GM12878 (cell line): ENCODE data around the gene COL18A1. TPM values are rescaled to one million over a fixed set of nuclear protein-coding genes. Genes with fewer than 3 reads are reported as not detected.

ENCODE experiments used
- ATAC-seq: fragments of 200-7000 bp; cut with Tn5 transposase; 3 replicates; pipeline ENCODE4 v1.9.1; 2020; ENCODE audit warnings: mild to moderate bottlenecking, moderate library complexity
- BruUV-seq: library from RNA; stranded (reverse); fragments of 400-500 nt; replicated peaks from 2 replicates; lab custom pipeline; 2021; lab: Mats Ljungman, UMichigan
- CTCF ChIA-PET: fragments of 300-600 bp; sonication (Branson Sonifier 250); formaldehyde crosslinking; extraction: SDS; loops from one replicate; lab custom pipeline; 2021; ENCODE audit warnings: inconsistent platforms; lab: Yijun Ruan, JAX
- POLR2A ChIA-PET: fragments of 350-600 bp; formaldehyde crosslinking; extraction: SDS; loops from one replicate; lab custom pipeline; 2021; ENCODE audit warnings: inconsistent platforms; lab: Charles Lee
- RAD21 ChIA-PET: fragments of 300-600 bp; sonication (Branson Sonifier 250); formaldehyde crosslinking; loops from one replicate; lab custom pipeline; 2023; ENCODE audit warnings: antibody characterized with exemption; ENCODE audit not compliant: unreplicated experiment; lab: Charles Lee
- SMC1A ChIA-PET: fragments of 300-600 bp; sonication (Branson Sonifier 250); formaldehyde crosslinking; loops from one replicate; lab custom pipeline; 2023; ENCODE audit not compliant: unreplicated experiment, uncharacterized antibody; lab: Charles Lee
- DNase-seq: peaks from one replicate; pipeline ENCODE4 v3.0.0-alpha.2; 2011; ENCODE audit warnings: low read depth, low spot score
- FAIRE-seq: peaks from 3 replicates; lab custom pipeline; 2011; peaks lifted over from hg19 to GRCh38; lab: Jason Lieb, UNC
- H2AFZ ChIP-seq: 2 replicates; pipeline ENCODE4 v1.6.0; 2011; ENCODE audit warnings: low read depth, low read length, control low read depth; ENCODE audit not compliant: control insufficient read depth
- H3K27ac ChIP-seq: 2 replicates; pipeline ENCODE4 v1.5.1; 2011; ENCODE audit warnings: control low read depth; ENCODE audit not compliant: control insufficient read depth, insufficient read depth
- H3K27me3 ChIP-seq, 2 experiments: replicated peaks in 1 of 2; 2 replicates each; pipeline versions ENCODE4 v1.6.0 to v1.6.1; 2011; ENCODE audit warnings: low read length in 1 of 2; ENCODE audit not compliant: control insufficient read depth in 2 of 2, insufficient read depth in 2 of 2
- H3K36me3 ChIP-seq, 2 experiments: 2 replicates each; pipeline ENCODE4 v1.5.1; 2011; ENCODE audit warnings: low read length in 1 of 2; ENCODE audit not compliant: control insufficient read depth in 2 of 2, insufficient read depth in 2 of 2
- H3K4me1 ChIP-seq: 2 replicates; pipeline ENCODE4 v1.6.1; 2011; ENCODE audit warnings: mild to moderate bottlenecking, low read length, moderate library complexity, mixed read lengths; ENCODE audit not compliant: control insufficient read depth, insufficient read depth
- H3K4me2 ChIP-seq: 2 replicates; pipeline ENCODE4 v1.6.0; 2011; ENCODE audit warnings: control low read depth; ENCODE audit not compliant: control insufficient read depth, insufficient read depth
- H3K4me3 ChIP-seq: fragments of 200-600 bp; sonication (generic); 2 replicates; pipeline ENCODE4 v1.5.1; 2016
- H3K79me2 ChIP-seq: 2 replicates; pipeline ENCODE4 v1.6.0; 2011; ENCODE audit warnings: low read length; ENCODE audit not compliant: control insufficient read depth, insufficient read depth
- H3K9ac ChIP-seq: 2 replicates; pipeline ENCODE4 v1.8.0; 2011; ENCODE audit warnings: low read length, control low read depth, mixed read lengths; ENCODE audit not compliant: control insufficient read depth, insufficient read depth
- H3K9me3 ChIP-seq: replicated peaks from 3 replicates; pipeline ENCODE4 v1.5.1; 2011; ENCODE audit warnings: mild to moderate bottlenecking, low read length; ENCODE audit not compliant: control insufficient read depth, insufficient read depth
- H4K20me1 ChIP-seq: 2 replicates; pipeline ENCODE4 v1.6.0; 2011; ENCODE audit not compliant: control insufficient read depth, insufficient read depth
- CTCF ChIP-seq, 3 experiments: IDR thresholded peaks in 2 of 3; conservative IDR thresholded peaks in 1 of 3; 2 replicates each; pipeline ENCODE4 v1.5.1; 2011; ENCODE audit warnings: low read depth in 3 of 3, low read length in 3 of 3, mild to moderate bottlenecking in 3 of 3, control low read depth in 2 of 3, moderate library complexity in 2 of 3, inconsistent platforms in 1 of 3, mixed read lengths in 1 of 3; ENCODE audit not compliant: control insufficient read depth in 2 of 3, insufficient read depth in 1 of 3; ENCODE audit errors: extremely low read depth in 1 of 3
- RBBP5 ChIP-seq: fragments of 200-600 bp; sonication (generic); conservative IDR thresholded peaks from 2 replicates; pipeline ENCODE4 v1.6.1; 2016
- RFX5 ChIP-seq: IDR thresholded peaks from 2 replicates; pipeline ENCODE4 v1.6.1; 2011; ENCODE audit warnings: low read depth, low read length, improper control_type of control experiment
- ZNF24 ChIP-seq: fragments of 450-650 bp; IDR thresholded peaks from 2 replicates; pipeline ENCODE4 v1.6.1; 2017; ENCODE audit warnings: antibody characterized with exemption, mild to moderate bottlenecking
- WGBS: methylation state at CpG from one replicate; pipeline ENCODE4 v1.1.6; 2016; ENCODE audit warnings: low lambda C conversion rate; ENCODE audit not compliant: insufficient replicate concordance, insufficient coverage; ENCODE audit errors: missing lambda C conversion rate; 5-methylcytosine and 5-hydroxymethylcytosine counted together
- in situ Hi-C: fragments of 300-500 bp; cut with MboI; formaldehyde crosslinking; loops from 9 replicates; pipeline ENCODE4 v1.14.3; 2018; ENCODE audit warnings: mixed read lengths
- intact Hi-C: fragments of 100-400 bp; cut with micrococcal nuclease; formaldehyde crosslinking; loops from one replicate; pipeline ENCODE4 v1.14.2; 2022; ENCODE audit not compliant: unreplicated experiment
- polyA plus RNA-seq, 11 experiments: library from polyadenylated mRNA; depleted of rRNA in 4 of 11; unstranded in 6 of 11; stranded (reverse) in 5 of 11; fragments of >200 nt; fragmentation: Nextera tagmentation in 4 of 11; fragmentation: Illumina TruSeq in 1 of 11; extraction: Ambion mirVana in 4 of 11; extraction: Trizol in 1 of 11; gene quantifications; 1 replicate in 1 of 11; 2 replicates in 10 of 11; pipeline versions ENCODE4 v1.2.1 to v1.2.3, GENCODE V29; 2011 to 2016; ENCODE audit warnings: inconsistent platforms in 2 of 11, missing spikeins in 2 of 11, low read depth in 1 of 11
- total RNA-seq, 4 experiments: library from RNA; depleted of rRNA in 3 of 4; stranded (reverse); fragments of >200 nt in 3 of 4; fragmentation: Illumina TruSeq in 1 of 4; extraction: Trizol in 1 of 4; gene quantifications; 2 replicates each; pipeline versions ENCODE4 v1.2.1 to v1.2.3, GENCODE V29; 2013 to 2021
- TF ChIP-seq, protein P1 (sequence below): fragments of 450-650 bp; IDR thresholded peaks from 2 replicates; pipeline ENCODE4 v1.6.1; 2017; ENCODE audit warnings: antibody characterized with exemption, mild to moderate bottlenecking, moderate library complexity

Gene COL18A1
- total and polyA plus RNA-seq, 10 of the 15 experiments (the other 5 are each of a cell fraction or from before 2014, with no cell fraction given) = under 0.01 to 0.49 (median 0.09) TPM; not detected in 3

DNA sequence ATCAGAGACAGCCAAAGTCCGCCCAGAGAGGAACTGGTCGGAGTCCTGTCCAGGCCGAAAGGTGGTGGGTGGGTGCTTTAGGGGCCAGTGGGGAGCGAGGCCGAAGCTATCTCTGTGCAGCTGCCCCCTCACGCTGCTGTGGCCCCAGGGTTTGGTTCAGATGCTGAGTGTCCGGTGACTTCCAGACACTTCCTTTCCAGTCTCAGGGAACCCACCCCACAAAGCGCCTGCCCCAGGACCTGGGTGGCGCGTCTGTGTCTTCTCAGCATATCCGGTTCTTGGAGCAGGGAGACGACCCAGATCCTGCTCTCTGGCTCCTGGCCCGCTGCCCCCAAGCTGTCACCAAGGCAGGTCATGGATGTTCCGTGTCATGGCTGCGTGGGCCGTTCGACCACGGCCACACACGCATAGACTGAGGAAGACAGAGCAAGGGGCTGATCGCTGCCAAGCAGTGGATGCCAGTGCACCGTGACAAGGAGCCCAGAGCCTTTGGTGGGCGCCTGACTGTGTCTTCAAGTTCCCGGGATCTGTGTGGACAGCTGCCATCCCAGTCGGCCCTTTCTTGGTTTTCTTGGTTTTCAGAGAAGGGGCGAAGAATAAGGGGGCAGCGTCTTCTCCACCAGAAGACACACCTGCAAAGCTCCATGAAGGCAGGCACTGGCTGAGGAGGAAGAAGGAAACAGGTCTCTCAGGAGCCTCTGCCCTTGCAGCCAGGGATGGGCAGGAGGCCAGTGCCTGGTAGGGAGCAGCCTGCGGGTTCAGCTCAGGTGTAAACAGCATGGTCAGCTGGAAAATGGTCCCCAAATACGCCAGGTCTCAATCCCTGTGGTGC lies 22.9 kb upstream of the COL18A1 start:
- Histone ChIP-seq H3K36me3 (no peaks in the 10 kb centered on the region), H3K27ac (no peak overlapping the region), H2AFZ (no peak overlapping the region), H3K9ac (no peak overlapping the region), H3K27me3 (peaks cover 0 to 3% of the 10 kb centered on the region in 2 experiments; a peak in 2 of 4 replicates), H3K9me3 (no peaks in the 10 kb centered on the region), H3K4me3 (no peak overlapping the region), H3K79me2 (no peaks in the 10 kb centered on the region), H4K20me1 (no peaks in the 10 kb centered on the region), H3K4me2 (no peak overlapping the region), H3K4me1 (no peaks in the 10 kb centered on the region)
- in situ Hi-C loops (no loop called here), intact Hi-C loops (no loop called here)
- WGBS = 45% methylated on average over 28 of the region's 28 CpGs
- no peak for ATAC-seq
- CTCF ChIA-PET = no interaction called here
- POLR2A ChIA-PET = no interaction called here
- TF ChIP-seq, protein P1, sequence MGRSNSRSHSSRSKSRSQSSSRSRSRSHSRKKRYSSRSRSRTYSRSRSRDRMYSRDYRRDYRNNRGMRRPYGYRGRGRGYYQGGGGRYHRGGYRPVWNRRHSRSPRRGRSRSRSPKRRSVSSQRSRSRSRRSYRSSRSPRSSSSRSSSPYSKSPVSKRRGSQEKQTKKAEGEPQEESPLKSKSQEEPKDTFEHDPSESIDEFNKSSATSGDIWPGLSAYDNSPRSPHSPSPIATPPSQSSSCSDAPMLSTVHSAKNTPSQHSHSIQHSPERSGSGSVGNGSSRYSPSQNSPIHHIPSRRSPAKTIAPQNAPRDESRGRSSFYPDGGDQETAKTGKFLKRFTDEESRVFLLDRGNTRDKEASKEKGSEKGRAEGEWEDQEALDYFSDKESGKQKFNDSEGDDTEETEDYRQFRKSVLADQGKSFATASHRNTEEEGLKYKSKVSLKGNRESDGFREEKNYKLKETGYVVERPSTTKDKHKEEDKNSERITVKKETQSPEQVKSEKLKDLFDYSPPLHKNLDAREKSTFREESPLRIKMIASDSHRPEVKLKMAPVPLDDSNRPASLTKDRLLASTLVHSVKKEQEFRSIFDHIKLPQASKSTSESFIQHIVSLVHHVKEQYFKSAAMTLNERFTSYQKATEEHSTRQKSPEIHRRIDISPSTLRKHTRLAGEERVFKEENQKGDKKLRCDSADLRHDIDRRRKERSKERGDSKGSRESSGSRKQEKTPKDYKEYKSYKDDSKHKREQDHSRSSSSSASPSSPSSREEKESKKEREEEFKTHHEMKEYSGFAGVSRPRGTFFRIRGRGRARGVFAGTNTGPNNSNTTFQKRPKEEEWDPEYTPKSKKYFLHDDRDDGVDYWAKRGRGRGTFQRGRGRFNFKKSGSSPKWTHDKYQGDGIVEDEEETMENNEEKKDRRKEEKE = no peak
- no peak for TF ChIP-seq ZNF24
- TF ChIP-seq RBBP5 = no peak
- no peak for TF ChIP-seq CTCF (IDR thresholded peaks at IDR 0.05 in 2 of 3, conservative IDR thresholded peaks at IDR 0.05 in 1 of 3; ENCODE audit: control insufficient read depth in 2 of 3, extremely low read depth in 1 of 3, insufficient read depth in 1 of 3, low read depth in 3 of 3, low read length in 3 of 3)
- TF ChIP-seq RFX5 = no peak
- RAD21 ChIA-PET = no interaction called here
- SMC1A ChIA-PET = no interaction called here
- DNase-seq = no peak
- BruUV-seq = no TSS peak
- FAIRE-seq = no peak
